Immature natural killer cell (primary cell): Measurements from ENCODE around the gene SH2D2A. TPM values are rescaled to one million over a fixed set of nuclear protein-coding genes. Genes with fewer than 3 reads are reported as not detected.
A peak's percentile ranks its signal among the peaks of the same experiment; 100 is the strongest.

Experiments used
- DNase-seq, 3 donors: peaks; one replicate each; pipeline ENCODE4 v3.0.0; 2022; ENCODE audit warnings: mixed read lengths in 1 of 3
- H3K27ac Mint-ChIP-seq, 6 donors: one replicate each; pipeline ENCODE4 v1.8.0; 2020; ENCODE audit warnings: mixed read lengths in 6 of 6, mild to moderate bottlenecking in 5 of 6, inconsistent platforms in 4 of 6, moderate library complexity in 3 of 6
- H3K27me3 Mint-ChIP-seq, 3 donors: one replicate each; pipeline ENCODE4 v1.8.0; 2020 to 2021; ENCODE audit warnings: low read depth in 3 of 3, mild to moderate bottlenecking in 3 of 3, mixed read lengths in 3 of 3, moderate library complexity in 3 of 3, inconsistent platforms in 1 of 3
- H3K36me3 Mint-ChIP-seq, 3 donors: one replicate each; pipeline ENCODE4 v1.8.0; 2020; ENCODE audit warnings: mixed read lengths in 3 of 3, inconsistent platforms in 2 of 3, mild to moderate bottlenecking in 2 of 3
- H3K4me1 Mint-ChIP-seq, 2 donors: one replicate each; pipeline ENCODE4 v1.8.0; 2020; ENCODE audit warnings: inconsistent platforms in 2 of 2, mild to moderate bottlenecking in 2 of 2, mixed read lengths in 2 of 2, moderate library complexity in 1 of 2
- H3K4me3 Mint-ChIP-seq, 5 donors: one replicate each; pipeline ENCODE4 v1.8.0; 2020; ENCODE audit warnings: mild to moderate bottlenecking in 5 of 5, mixed read lengths in 5 of 5, inconsistent platforms in 3 of 5, moderate library complexity in 3 of 5
- H3K9me3 Mint-ChIP-seq, 6 donors: one replicate each; pipeline ENCODE4 v1.8.0; 2020; ENCODE audit warnings: mild to moderate bottlenecking in 6 of 6, mixed read lengths in 6 of 6, inconsistent platforms in 4 of 6, moderate library complexity in 3 of 6
- polyA plus RNA-seq, 3 donors: library from polyadenylated mRNA; unstranded; fragments of 300-500 nt; fragmentation: Illumina TruSeq; gene quantifications; one replicate each; pipeline ENCODE4 v1.2.3, GENCODE V29; 2021

Gene SH2D2A
- polyA plus RNA-seq, 3 donors from 2014 or later: 76.4 to 139 (median 84.1) TPM

GRCh38 chr1:156857532-156857931 lies 40.9 kb upstream of the SH2D2A start:
- Mint-ChIP-seq H3K36me3 (no peaks in the 10 kb centered on the region), H3K27me3 (peaks cover 14 to 19% (median 17%) of the 10 kb centered on the region in 3 donors), H3K27ac (no peak overlapping the region), H3K9me3 (no peaks in the 10 kb centered on the region), H3K4me3 (no peak overlapping the region), H3K4me1 (peaks cover 16 to 21% of the 10 kb centered on the region in 2 donors)
- no peak for DNase-seq

- peaks cover 14 to 21% of the 10 kb centered on the region in 2 donors for H3K4me1 Mint-ChIP-seq
- no peak overlapping the region for H3K4me3 Mint-ChIP-seq
- no peak for DNase-seq
- H3K36me3 Mint-ChIP-seq: no peaks in the 10 kb centered on the region
- no peak overlapping the region for H3K27ac Mint-ChIP-seq
- H3K27me3 Mint-ChIP-seq: peaks cover 5 to 12% (median 11%) of the 10 kb centered on the region in 3 donors
- no peaks in the 10 kb centered on the region for H3K9me3 Mint-ChIP-seq
Measured at GRCh38 chr1:156856282-156856785, 39.7 kb upstream of the SH2D2A start.

- Mint-ChIP-seq H3K27ac (peak overlapping the region in 2 of 6 donors; percentile 31 to 33), H3K27me3 (peaks cover 2 to 9% (median 4%) of the 10 kb centered on the region in 3 donors)
Measured at GRCh38 chr1:156854634-156855033, 38.0 kb upstream of the SH2D2A start.

GRCh38 chr1:156853761-156854160 lies 37.1 kb upstream of the SH2D2A start:
- no peak for DNase-seq
- no peaks in the 10 kb centered on the region for H3K9me3 Mint-ChIP-seq
- no peak overlapping the region for H3K27ac Mint-ChIP-seq
- H3K27me3 Mint-ChIP-seq: peaks cover 3 to 8% (median 4%) of the 10 kb centered on the region in 3 donors
- no peak overlapping the region for H3K4me3 Mint-ChIP-seq
- peaks cover 8 to 9% of the 10 kb centered on the region in 2 donors for H3K4me1 Mint-ChIP-seq
- H3K36me3 Mint-ChIP-seq: no peaks in the 10 kb centered on the region

More at GRCh38 chr1:156854634-156855033, 38.0 kb upstream of the SH2D2A start:
- DNase-seq: no peak
- H3K36me3 Mint-ChIP-seq: no peaks in the 10 kb centered on the region
- H3K4me3 Mint-ChIP-seq: no peak overlapping the region
- H3K9me3 Mint-ChIP-seq: no peaks in the 10 kb centered on the region
- H3K4me1 Mint-ChIP-seq: peaks cover 6 to 10% of the 10 kb centered on the region in 2 donors

GRCh38 chr1:156852418-156852874 lies 35.8 kb upstream of the SH2D2A start:
- Mint-ChIP-seq H3K4me3 (no peak overlapping the region), H3K9me3 (no peaks in the 10 kb centered on the region), H3K4me1 (peaks cover 13 to 17% of the 10 kb centered on the region in 2 donors), H3K27me3 (peaks cover 2 to 10% (median 5%) of the 10 kb centered on the region in 3 donors), H3K36me3 (no peaks in the 10 kb centered on the region), H3K27ac (peak overlapping the region in 1 of 6 donors; percentile 19)
- no peak for DNase-seq

- Mint-ChIP-seq H3K36me3 (no peaks in the 10 kb centered on the region), H3K9me3 (no peaks in the 10 kb centered on the region), H3K27me3 (peaks cover 7 to 10% (median 10%) of the 10 kb centered on the region in 3 donors), H3K27ac (peak overlapping the region in 1 of 6 donors; percentile 19), H3K4me3 (no peak overlapping the region), H3K4me1 (peaks cover 13 to 17% of the 10 kb centered on the region in 2 donors)
- DNase-seq: no peak
Measured at GRCh38 chr1:156851779-156852417, 35.2 kb upstream of the SH2D2A start.

GRCh38 chr1:156849151-156849496 lies 32.5 kb upstream of the SH2D2A start:
- DNase-seq: no peak
- Mint-ChIP-seq H3K4me3 (peak overlapping the region in 4 of 5 donors; percentile 9 to 61 (median 36)), H3K4me1 (peaks cover 27 to 31% of the 10 kb centered on the region in 2 donors), H3K27ac (peak overlapping the region in 3 of 6 donors; percentile 34 to 85 (median 56)), H3K9me3 (no peaks in the 10 kb centered on the region), H3K36me3 (no peaks in the 10 kb centered on the region), H3K27me3 (peaks cover 14 to 22% (median 21%) of the 10 kb centered on the region in 3 donors)

- peak overlapping the region; percentile 26 to 61 (median 32) for H3K4me3 Mint-ChIP-seq
Measured at GRCh38 chr1:156848461-156849150, 32.0 kb upstream of the SH2D2A start.

GRCh38 chr1:156847591-156848460 lies 31.2 kb upstream of the SH2D2A start:
- Mint-ChIP-seq H3K27me3 (peaks cover 17 to 29% (median 27%) of the 10 kb centered on the region in 3 donors), H3K36me3 (no peaks in the 10 kb centered on the region), H3K4me1 (peaks cover 30 to 31% of the 10 kb centered on the region in 2 donors), H3K9me3 (no peaks in the 10 kb centered on the region), H3K4me3 (peak overlapping the region in 1 of 5 donors; percentile 61), H3K27ac (peak overlapping the region in 5 of 6 donors; percentile 32 to 59 (median 57))
- DNase-seq: no peak

More at GRCh38 chr1:156848461-156849150, 32.0 kb upstream of the SH2D2A start:
- Mint-ChIP-seq H3K9me3 (no peaks in the 10 kb centered on the region), H3K27ac (peak overlapping the region in 5 of 6 donors; percentile 42 to 85 (median 56)), H3K36me3 (no peaks in the 10 kb centered on the region), H3K27me3 (peaks cover 17 to 25% (median 25%) of the 10 kb centered on the region in 3 donors), H3K4me1 (peaks cover 30 to 31% of the 10 kb centered on the region in 2 donors)
- DNase-seq: peak; percentile 51 to 59 (median 56)

GRCh38 chr1:156846643-156847042 lies 30.0 kb upstream of the SH2D2A start:
- Mint-ChIP-seq H3K4me3 (peak overlapping the region in 2 of 5 donors; percentile 9 to 59), H3K27ac (peak overlapping the region in 1 of 6 donors; percentile 46), H3K4me1 (peaks cover 30 to 31% of the 10 kb centered on the region in 2 donors), H3K27me3 (peaks cover 17 to 32% (median 29%) of the 10 kb centered on the region in 3 donors), H3K36me3 (no peaks in the 10 kb centered on the region), H3K9me3 (no peaks in the 10 kb centered on the region)
- DNase-seq: no peak

GRCh38 chr1:156845953-156846545 lies 29.4 kb upstream of the SH2D2A start:
- DNase-seq: no peak
- H3K27ac Mint-ChIP-seq: peak overlapping the region in 2 of 6 donors; percentile 62 to 69
- peaks cover 17 to 32% (median 29%) of the 10 kb centered on the region in 3 donors for H3K27me3 Mint-ChIP-seq
- H3K9me3 Mint-ChIP-seq: no peaks in the 10 kb centered on the region
- no peaks in the 10 kb centered on the region for H3K36me3 Mint-ChIP-seq
- H3K4me1 Mint-ChIP-seq: peaks cover 30 to 31% of the 10 kb centered on the region in 2 donors
- peak overlapping the region in 4 of 5 donors; percentile 13 to 59 (median 38) for H3K4me3 Mint-ChIP-seq

GRCh38 chr1:156845055-156845952 lies 28.7 kb upstream of the SH2D2A start:
- peaks cover 30 to 31% of the 10 kb centered on the region in 2 donors for H3K4me1 Mint-ChIP-seq
- no peaks in the 10 kb centered on the region for H3K9me3 Mint-ChIP-seq
- DNase-seq: peak; percentile 52 to 59 (median 55)
- H3K4me3 Mint-ChIP-seq: peak overlapping the region; percentile 38 to 73 (median 72)
- H3K36me3 Mint-ChIP-seq: no peaks in the 10 kb centered on the region
- H3K27me3 Mint-ChIP-seq: peaks cover 17 to 32% (median 30%) of the 10 kb centered on the region in 3 donors
- peak overlapping the region in 2 of 6 donors; percentile 53 to 60 for H3K27ac Mint-ChIP-seq
